HepG2 (cell line): Measurements from ENCODE around the gene FBXW12. TPM values are rescaled to one million over a fixed set of nuclear protein-coding genes. Genes with fewer than 3 reads are reported as not detected.

Source experiments
- ATAC-seq: fragments of 200-7000 bp; cut with Tn5 transposase; 3 replicates; pipeline ENCODE4 v1.9.1; 2020; ENCODE audit warnings: mild to moderate bottlenecking, moderate library complexity
- BruUV-seq: library from RNA; stranded (reverse); fragments of 400-500 nt; replicated peaks from 2 replicates; lab custom pipeline; 2021; lab: Mats Ljungman, UMichigan
- CTCF ChIA-PET: fragments of 300-600 bp; formaldehyde crosslinking; extraction: SDS; loops from one replicate; lab custom pipeline; 2021; ENCODE audit warnings: low total read pairs, inconsistent platforms, low intra/inter-chr PET ratio; lab: Yijun Ruan, JAX
- POLR2A ChIA-PET: fragments of 350-600 bp; sonication (Branson Sonifier 250); formaldehyde crosslinking; loops from one replicate; lab custom pipeline; 2020; ENCODE audit warnings: antibody characterized with exemption, inconsistent platforms; lab: Yijun Ruan, JAX
- DNase-seq: peaks from one replicate; pipeline ENCODE4 v3.0.0-alpha.2; 2015; ENCODE audit warnings: low spot score
- FAIRE-seq: peaks from 3 replicates; lab custom pipeline; 2011; peaks lifted over from hg19 to GRCh38; lab: Jason Lieb, UNC
- H2AFZ ChIP-seq: one replicate; pipeline ENCODE4 v1.6.1; 2011; ENCODE audit warnings: low read length, inconsistent platforms
- H3K27ac ChIP-seq: fragments of 300-600 bp; 3 replicates; pipeline ENCODE4 v1.8.0; 2011; ENCODE audit warnings: mixed run types, mild to moderate bottlenecking, mixed read lengths, low read length, inconsistent platforms; ENCODE audit not compliant: insufficient read depth; ENCODE audit errors: extremely low read length
- H3K27me3 ChIP-seq, 2 experiments: fragments of 200-600 bp in 1 of 2; 2 replicates in 1 of 2; 3 replicates in 1 of 2; pipeline versions ENCODE4 v1.6.0 to v1.8.0; 2011; ENCODE audit warnings: low read length in 2 of 2, mild to moderate bottlenecking in 2 of 2, moderate library complexity in 2 of 2, inconsistent platforms in 1 of 2; ENCODE audit not compliant: insufficient read depth in 2 of 2, control insufficient read depth in 1 of 2
- H3K36me3 ChIP-seq, 2 experiments: fragments of 200-600 bp in 1 of 2; replicated peaks in 1 of 2; 2 replicates in 1 of 2; 3 replicates in 1 of 2; pipeline versions ENCODE4 v1.5.1 to v1.8.0; 2011; ENCODE audit warnings: low read length in 2 of 2, inconsistent platforms in 1 of 2; ENCODE audit not compliant: insufficient read depth in 2 of 2, control insufficient read depth in 1 of 2
- H3K4me1 ChIP-seq: 2 replicates; pipeline ENCODE4 v1.5.1; 2012; ENCODE audit warnings: low read length, inconsistent platforms; ENCODE audit not compliant: insufficient read depth
- H3K4me2 ChIP-seq: 2 replicates; pipeline ENCODE4 v1.6.0; 2011; ENCODE audit warnings: low read depth, low read length, inconsistent platforms
- H3K4me3 ChIP-seq, 3 experiments: fragments of 200-600 bp in 1 of 3; sonication (generic), shearing (Covaris generic) in 1 of 3; replicated peaks in 1 of 3; 2 replicates each; pipeline ENCODE4 v1.5.1; 2011 to 2016; ENCODE audit warnings: low read length in 3 of 3, inconsistent platforms in 2 of 3, low read depth in 2 of 3, mild to moderate bottlenecking in 2 of 3, control low read depth in 1 of 3, mixed read lengths in 1 of 3; ENCODE audit not compliant: insufficient read depth in 1 of 3
- H3K79me2 ChIP-seq: one replicate; pipeline ENCODE4 v1.6.1; 2011; ENCODE audit warnings: low read length, inconsistent platforms; ENCODE audit not compliant: insufficient read depth
- H3K9ac ChIP-seq: 2 replicates; pipeline ENCODE4 v1.6.0; 2011; ENCODE audit warnings: mild to moderate bottlenecking, low read depth, low read length, inconsistent platforms; ENCODE audit not compliant: insufficient read depth
- H3K9me3 ChIP-seq: 2 replicates; pipeline ENCODE4 v1.5.1; 2012; ENCODE audit warnings: mild to moderate bottlenecking, low read length
- H4K20me1 ChIP-seq: 2 replicates; pipeline ENCODE4 v1.6.0; 2011; ENCODE audit warnings: inconsistent platforms, mild to moderate bottlenecking, low read length, moderate library complexity; ENCODE audit not compliant: insufficient read depth
- AGO2 ChIP-seq: fragments of 200-400 bp; formaldehyde crosslinking; optimal IDR thresholded peaks from 2 replicates; pipeline ENCODE3; 2017; ENCODE audit warnings: mild to moderate bottlenecking, low read depth, low read length, moderate library complexity
- CCAR2 ChIP-seq: fragments of 200-400 bp; formaldehyde crosslinking; optimal IDR thresholded peaks from 2 replicates; pipeline ENCODE3; 2018; ENCODE audit warnings: low read depth, mild to moderate bottlenecking, low read length, moderate library complexity
- HNF4G ChIP-seq, 2 experiments: sonication (generic) in 1 of 2; formaldehyde crosslinking in 1 of 2; IDR thresholded peaks; 2 replicates each; pipeline versions ENCODE4 v1.4.0 to v1.6.1; 2011 to 2020; ENCODE audit warnings: borderline replicate concordance in 2 of 2, low read depth in 2 of 2, mild to moderate bottlenecking in 2 of 2, low read length in 1 of 2, missing genetic modification reagents in 1 of 2, moderate library complexity in 1 of 2
- IKZF4 ChIP-seq: sonication (generic); formaldehyde crosslinking; IDR thresholded peaks from 2 replicates; pipeline ENCODE4 v1.5.1; 2020; ENCODE audit warnings: borderline replicate concordance, mild to moderate bottlenecking, low read depth, missing genetic modification reagents; ENCODE audit errors: not compliant biosample characterization
- NR2F2 ChIP-seq: IDR thresholded peaks from 2 replicates; pipeline ENCODE4 v1.6.1; 2012; ENCODE audit warnings: low read depth, inconsistent platforms, borderline replicate concordance
- POLR2AphosphoS5 ChIP-seq: IDR thresholded peaks from 2 replicates; pipeline ENCODE4 v1.6.1; 2012; ENCODE audit warnings: low read depth, low read length
- POLR2G ChIP-seq: fragments of 200-400 bp; formaldehyde crosslinking; IDR thresholded peaks from 2 replicates; pipeline ENCODE4 v1.6.1; 2018; ENCODE audit warnings: mild to moderate bottlenecking, low read depth, low read length, moderate library complexity
- WGBS: methylation state at CpG from one replicate; pipeline ENCODE4 v1.1.6; 2017; ENCODE audit warnings: low lambda C conversion rate; 5-methylcytosine and 5-hydroxymethylcytosine counted together
- in situ Hi-C: cut with HindIII; loops from 2 replicates; pipeline ENCODE4 v1.10.0; 2017; ENCODE audit warnings: low pct_unique_long_range_greater_than_20kb; ENCODE audit not compliant: extremely low pct_ligation_motif_present
- intact Hi-C: fragments of 100-400 bp; cut with micrococcal nuclease; formaldehyde crosslinking; loops from one replicate; pipeline ENCODE4 v1.10.0; 2022; ENCODE audit not compliant: unreplicated experiment
- polyA plus RNA-seq, 8 experiments: library from polyadenylated mRNA; depleted of rRNA in 3 of 8; stranded (reverse) in 7 of 8; unstranded in 1 of 8; fragments of >200 nt; fragmentation: Illumina TruSeq in 4 of 8; extraction: Trizol in 4 of 8; gene quantifications; 2 replicates each; pipeline versions ENCODE4 v1.2.1 to v1.2.3, GENCODE V29; 2011 to 2016; ENCODE audit warnings: low read depth in 4 of 8, missing spikeins in 1 of 8, mixed read lengths in 1 of 8; ENCODE audit not compliant: insufficient read depth in 1 of 8
- total RNA-seq, 5 experiments: library from RNA; depleted of rRNA; stranded (reverse); fragments of >200 nt; fragmentation: Illumina TruSeq; extraction: Trizol; gene quantifications; 2 replicates each; pipeline ENCODE4 v1.2.3, GENCODE V29; 2016; ENCODE audit warnings: low read depth in 1 of 5
- TF ChIP-seq, protein P1 (sequence below): IDR thresholded peaks from 2 replicates; pipeline ENCODE4 v1.6.1; 2016; ENCODE audit warnings: missing biosample characterization, missing genetic modification reagents, low read depth

The FBXW12 gene
- total and polyA plus RNA-seq, 2 of the 13 experiments (the other 11 are each of a cell fraction or from before 2014, with no cell fraction given), result not detected

DNA sequence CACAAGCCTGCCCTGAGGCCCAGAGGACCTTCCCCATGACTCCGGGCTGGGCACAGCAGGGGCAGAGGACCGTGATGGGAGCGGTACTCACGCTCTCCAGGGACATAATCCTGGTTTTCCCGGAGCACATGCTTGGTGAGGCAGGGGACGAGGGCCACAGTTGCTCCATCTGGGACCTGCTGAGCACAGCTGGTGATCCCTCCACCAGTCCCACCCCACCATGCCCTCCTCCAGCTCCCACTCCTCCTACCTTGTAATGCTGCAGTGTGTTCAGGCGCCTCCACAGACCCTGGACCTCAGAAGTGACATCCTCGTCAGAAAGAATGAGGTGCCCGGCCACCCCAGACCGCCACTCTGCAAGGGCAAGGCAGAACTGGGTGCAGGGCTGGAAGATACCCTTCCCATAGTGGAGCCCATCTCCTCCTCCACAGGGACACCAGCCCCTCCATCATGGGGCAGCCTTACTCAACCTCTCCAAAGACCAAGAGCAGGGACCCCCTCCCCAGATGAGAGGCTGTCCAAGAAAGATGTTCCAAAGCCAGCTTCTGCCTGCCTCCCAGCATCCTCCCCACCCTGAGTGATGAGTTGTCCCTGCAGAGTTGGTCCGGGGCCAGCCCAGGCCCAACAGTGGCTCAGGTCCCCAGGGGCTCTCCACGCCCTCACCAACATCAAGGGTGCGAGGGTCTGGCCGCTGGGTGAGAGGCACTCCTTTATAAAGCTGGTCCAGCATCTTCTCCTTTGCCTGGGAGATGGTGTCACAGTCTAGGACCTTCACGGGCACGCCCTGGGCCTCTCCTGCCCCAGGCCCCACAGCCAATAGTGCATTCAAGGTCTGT, 38.4 kb downstream of the FBXW12 start:
- Histone ChIP-seq H3K9ac (no peak overlapping the region), H3K79me2 (no peaks in the 10 kb centered on the region), H2AFZ (no peak overlapping the region), H4K20me1 (peaks cover 16% of the 10 kb centered on the region; the same call in 1 of the 2 replicates), H3K27ac (no peak overlapping the region), H3K4me3 (no peak overlapping the region), H3K27me3 (no peaks in the 10 kb centered on the region), H3K36me3 (peaks cover 85 to 100% of the 10 kb centered on the region in 2 experiments), H3K4me1 (no peaks in the 10 kb centered on the region), H3K4me2 (no peak overlapping the region), H3K9me3 (no peaks in the 10 kb centered on the region)
- DNase-seq, result no peak
- POLR2A ChIA-PET, result interaction anchor here (1.4 kb wide), 1 partner anchor 18 kb away, joined by 3 read pairs; no protein-coding TSS in a partner anchor
- CTCF ChIA-PET, result no interaction called here
- 98% methylated on average over 10 of the region's 16 CpGs for WGBS
- intact Hi-C loops (no loop called here), in situ Hi-C loops (no loop called here)
- TF ChIP-seq POLR2AphosphoS5, result 0 out of 2 replicates have a peak, but pooled peaks have one; percentile 12
- TF ChIP-seq AGO2, result peak; percentile 79
- TF ChIP-seq NR2F2, result no peak
- TF ChIP-seq IKZF4 (CRISPR knock-in tag), result no peak
- TF ChIP-seq HNF4G (IDR thresholded peaks at IDR 0.05; ENCODE audit: borderline replicate concordance, low read depth, low read length), result no peak
- TF ChIP-seq HNF4G (CRISPR knock-in tag; IDR thresholded peaks at IDR 0.05; ENCODE audit: borderline replicate concordance, low read depth), result no peak
- no peak for TF ChIP-seq CCAR2
- peak; percentile 19; the same call in 1 of the 2 replicates for TF ChIP-seq POLR2G
- TF ChIP-seq, protein P1, sequence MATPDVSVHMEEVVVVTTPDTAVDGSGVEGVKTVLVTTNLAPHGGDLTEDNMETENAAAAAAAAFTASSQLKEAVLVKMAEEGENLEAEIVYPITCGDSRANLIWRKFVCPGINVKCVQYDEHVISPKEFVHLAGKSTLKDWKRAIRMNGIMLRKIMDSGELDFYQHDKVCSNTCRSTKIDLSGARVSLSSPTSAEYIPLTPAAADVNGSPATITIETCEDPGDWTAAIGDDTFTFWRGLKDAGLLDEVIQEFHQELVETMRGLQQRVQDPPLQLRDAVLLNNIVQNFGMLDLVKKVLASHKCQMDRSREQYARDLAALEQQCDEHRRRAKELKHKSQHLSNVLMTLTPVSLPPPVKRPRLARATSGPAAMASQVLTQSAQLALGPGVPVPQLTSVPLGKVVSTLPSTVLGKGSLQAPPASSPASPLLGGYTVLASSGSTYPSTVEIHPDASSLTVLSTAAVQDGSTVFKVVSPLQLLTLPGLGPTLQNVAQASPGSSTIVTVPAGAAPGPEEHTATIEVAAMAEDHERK, result no peak
- no peak for ATAC-seq
- TSS peak; percentile 10 for BruUV-seq
- FAIRE-seq, result no peak
